ENCODE results near the gene CAMK1G.

DNA sequence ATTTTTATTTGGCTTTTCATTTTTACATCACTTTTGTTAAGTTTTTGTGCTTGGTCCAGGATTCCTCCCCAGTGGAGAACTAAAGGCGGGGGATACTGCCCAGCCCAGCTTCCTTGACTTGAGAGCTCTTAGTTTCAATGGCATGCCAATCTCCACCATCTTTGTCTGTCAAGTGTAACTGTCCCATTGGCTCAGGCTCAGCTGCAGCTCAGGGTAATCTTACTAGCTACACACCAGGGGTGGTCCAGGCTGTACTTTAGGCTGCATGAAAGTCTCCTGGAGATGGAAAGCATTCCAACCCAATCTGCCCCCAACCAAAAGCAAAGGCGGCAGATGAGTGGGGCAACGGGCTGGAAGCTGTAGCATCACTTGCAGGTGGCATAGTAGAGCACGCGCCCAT lies 31.4 kb downstream of the CAMK1G start:
- TF ChIP-seq POLR2A (IDR thresholded peaks at IDR 0.05), result no peak
- TF ChIP-seq, protein P1, sequence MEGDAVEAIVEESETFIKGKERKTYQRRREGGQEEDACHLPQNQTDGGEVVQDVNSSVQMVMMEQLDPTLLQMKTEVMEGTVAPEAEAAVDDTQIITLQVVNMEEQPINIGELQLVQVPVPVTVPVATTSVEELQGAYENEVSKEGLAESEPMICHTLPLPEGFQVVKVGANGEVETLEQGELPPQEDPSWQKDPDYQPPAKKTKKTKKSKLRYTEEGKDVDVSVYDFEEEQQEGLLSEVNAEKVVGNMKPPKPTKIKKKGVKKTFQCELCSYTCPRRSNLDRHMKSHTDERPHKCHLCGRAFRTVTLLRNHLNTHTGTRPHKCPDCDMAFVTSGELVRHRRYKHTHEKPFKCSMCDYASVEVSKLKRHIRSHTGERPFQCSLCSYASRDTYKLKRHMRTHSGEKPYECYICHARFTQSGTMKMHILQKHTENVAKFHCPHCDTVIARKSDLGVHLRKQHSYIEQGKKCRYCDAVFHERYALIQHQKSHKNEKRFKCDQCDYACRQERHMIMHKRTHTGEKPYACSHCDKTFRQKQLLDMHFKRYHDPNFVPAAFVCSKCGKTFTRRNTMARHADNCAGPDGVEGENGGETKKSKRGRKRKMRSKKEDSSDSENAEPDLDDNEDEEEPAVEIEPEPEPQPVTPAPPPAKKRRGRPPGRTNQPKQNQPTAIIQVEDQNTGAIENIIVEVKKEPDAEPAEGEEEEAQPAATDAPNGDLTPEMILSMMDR (IDR thresholded peaks at IDR 0.05), result no peak

Data from testis (tissue), 2 donors.